DMS53 treated with DMSO at 0.1 percent for 48 hours (cell line): ENCODE measurements around the gene MTA2.
"Not testable (repeated sequence)": the region's sequence is repeated elsewhere in the genome, so short reads cannot be mapped to it uniquely, and the experiment has no call there.

ENCODE experiments used
- DNase-seq: peaks from one replicate; lab custom pipeline; 2025; ENCODE audit not compliant: unreplicated experiment; lab: John Stamatoyannopoulos, UW

MTA2 gene

DNA sequence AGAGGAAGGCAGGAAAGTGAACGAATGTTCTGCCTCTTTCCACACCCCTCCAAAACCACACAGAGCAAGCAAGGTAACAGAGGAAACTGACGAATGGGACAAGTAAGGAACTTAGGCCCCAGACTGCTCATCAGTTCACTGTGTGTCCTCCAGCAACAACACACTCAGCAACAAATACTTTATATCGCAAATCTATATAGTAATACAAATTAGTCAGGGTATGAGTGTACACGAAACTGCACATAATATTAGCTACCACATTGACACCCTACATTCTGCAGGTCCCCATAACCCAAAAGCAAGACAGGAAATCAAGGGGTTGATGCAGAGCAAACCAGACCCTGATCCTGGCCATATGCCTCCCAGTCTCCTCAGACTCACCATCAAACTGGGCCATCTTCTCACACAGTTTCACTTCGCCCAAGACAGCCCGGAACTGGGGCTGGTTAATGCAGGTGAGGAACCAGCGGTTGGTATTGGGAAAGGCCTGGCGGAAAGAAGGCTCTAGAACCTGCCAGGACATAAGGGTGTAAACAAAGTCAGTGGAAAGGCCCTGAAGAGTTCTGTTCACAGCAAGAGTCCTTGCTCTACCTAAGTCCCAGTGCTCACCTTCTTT is 34.5 kb downstream of the MTA2 start:
- DNase-seq, result no peak

DNA sequence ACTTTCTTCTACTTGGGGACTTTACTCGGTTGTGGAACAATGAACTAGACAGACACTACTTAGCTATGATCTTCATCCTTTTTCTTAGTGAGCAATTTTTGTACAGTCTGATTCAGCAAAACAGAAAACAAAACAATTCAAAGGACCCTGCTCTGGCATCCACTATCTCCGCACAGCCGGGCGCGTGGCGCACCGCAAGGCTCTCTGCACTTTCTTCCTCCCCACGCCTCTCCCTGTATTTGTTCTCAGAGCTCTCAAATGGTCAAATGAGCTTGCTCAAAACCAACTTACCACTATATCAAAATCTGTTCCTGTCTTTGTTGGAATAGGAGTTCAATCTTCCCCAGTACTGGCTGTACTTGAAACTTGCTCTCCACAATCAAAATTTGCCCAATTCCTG is 35.4 kb downstream of the MTA2 start:
- DNase-seq, result no peak

DNA sequence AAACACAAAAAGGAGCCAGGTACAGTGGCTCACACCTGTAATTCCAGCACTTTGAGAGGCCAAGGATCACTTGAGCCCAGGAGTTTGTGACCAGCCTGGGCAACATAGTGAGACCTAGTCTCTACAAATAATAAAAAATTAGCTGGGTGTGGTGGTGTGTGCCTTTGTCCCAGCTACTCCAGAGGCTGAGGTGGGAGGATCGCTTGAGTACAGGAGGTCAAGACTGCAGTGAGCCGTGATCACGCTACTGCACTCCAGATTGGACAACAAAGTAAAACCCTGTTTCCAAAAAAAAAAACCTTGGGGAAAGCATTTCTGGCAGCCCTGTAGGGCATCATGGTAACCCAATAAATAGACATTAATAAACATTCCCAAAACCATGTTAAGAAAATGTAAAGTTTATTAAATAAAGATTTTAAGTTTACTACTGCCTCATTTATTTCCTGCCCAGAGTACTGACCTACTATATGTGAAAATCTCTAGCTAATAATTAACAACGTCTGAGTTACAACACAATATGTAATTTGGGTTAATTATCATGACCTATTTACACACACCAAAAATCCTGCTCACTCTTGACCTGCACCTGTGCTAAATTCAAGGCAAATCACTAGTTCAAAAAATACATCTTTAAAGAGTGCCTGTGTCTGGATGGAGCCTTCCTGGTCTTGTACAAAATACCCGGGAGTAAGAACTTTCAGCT is 36.4 kb downstream of the MTA2 start:
- no peak for DNase-seq

DNA sequence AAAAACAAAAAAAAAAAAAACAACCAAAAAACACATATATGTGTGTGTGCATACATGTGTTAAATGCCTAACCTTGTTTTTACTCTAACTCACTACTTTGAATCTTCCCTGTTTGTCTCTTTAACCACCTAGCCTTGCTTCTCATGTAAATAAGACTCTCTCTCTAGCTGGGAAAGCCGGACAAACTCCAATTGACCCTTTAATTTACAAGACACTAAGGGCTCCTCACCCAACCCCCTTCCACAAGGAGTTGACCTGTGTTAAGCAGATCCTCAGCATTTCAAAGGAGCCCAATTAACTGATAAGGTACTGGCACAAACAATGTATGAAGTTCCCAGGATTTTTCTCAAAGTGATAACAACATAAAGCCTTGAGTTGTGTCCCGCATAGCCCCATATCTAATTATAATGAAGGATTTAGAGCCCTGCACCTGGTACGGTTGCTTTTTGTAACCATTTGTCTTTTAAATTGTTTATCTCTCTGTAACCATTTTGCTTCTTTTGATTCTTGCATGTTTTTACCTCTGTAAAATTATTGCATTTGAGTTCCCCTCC is 39.9 kb downstream of the MTA2 start:
- not testable (repeated sequence) for DNase-seq

DNA sequence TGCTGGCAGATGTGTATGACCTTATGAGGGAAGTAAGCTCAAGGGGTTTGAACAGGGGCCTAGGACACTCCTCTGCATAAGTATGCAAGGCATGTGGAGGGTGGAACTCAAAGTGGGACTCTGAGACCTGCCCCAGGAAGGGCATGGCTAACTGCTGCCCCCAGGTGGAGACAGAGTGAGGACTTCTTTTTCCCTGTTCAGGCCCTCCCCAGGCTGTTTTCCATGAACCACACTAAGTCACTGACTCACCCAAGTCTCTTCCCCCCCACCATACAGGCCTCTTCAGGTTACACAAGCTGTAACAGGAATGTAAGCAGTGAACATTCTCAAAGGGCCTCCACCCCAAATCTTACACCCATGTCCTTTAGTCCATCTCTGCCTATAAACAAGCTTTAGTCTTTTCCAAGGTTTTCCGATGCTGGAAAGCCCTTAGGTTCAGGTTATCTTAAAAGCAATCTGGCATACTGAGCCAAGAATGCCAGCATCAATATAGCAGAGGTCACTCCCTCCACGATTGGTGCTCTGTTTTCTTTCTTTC is 41.0 kb downstream of the MTA2 start:
- peak; percentile 45 for DNase-seq

DNA sequence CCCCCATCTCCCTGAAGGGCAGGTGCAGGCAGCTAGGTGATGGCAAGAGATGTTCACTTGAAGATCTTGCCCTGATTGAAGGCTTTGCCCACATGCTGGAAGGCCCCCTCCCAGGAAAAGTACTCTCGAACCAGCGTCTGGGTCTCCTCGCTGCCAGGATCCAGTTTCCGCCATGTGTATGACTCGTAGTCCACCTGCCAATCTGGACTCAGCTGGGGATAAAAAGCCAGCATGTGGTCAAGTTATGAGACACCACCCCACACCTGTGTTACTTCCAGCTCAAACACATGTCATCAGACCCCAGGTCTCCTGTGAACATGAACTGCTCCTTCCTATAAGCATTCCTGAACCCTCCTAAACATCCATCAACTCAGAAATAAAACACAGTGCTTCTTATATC is 42.0 kb downstream of the MTA2 start:
- DNase-seq, result not testable (repeated sequence)

DNA sequence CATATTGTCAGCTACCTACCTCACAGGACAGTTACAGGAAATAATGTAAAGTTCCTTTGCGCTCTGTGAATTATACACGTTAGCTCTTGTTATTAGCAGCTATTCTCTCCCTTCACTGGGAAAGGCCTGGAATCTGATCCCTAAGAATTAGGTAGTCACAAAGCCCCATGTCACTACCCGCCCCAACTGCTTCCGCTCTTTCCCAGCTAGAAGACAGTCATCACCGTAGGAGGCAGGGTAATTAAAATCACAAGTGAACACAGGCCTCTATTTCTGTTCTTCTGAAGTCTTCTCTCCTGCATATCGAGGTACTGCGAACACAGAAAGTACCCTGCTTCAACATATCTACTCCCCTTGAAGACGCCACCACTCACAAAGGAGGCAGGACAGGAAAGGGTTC is 42.5 kb downstream of the MTA2 start:
- DNase-seq, result no peak

DNA sequence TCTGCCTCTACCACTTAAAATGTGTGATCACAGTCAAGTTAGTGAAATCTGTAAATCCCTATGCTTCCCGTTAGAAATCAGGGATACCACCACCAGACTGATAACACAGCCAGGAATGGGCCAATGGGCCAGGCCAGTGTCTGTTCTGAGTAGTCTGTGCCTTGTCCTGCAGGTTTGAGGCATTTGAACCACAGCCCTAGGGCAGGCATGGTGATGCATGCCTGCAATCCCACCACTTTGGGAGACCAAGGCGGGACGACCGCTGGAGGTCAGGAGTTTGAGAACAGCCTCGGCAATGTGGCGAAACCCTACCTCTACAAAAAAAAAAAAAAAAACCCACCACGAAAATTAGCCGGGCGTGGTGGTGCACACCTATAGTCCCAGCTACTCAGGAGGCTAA is 43.0 kb downstream of the MTA2 start:
- no peak for DNase-seq

DNA sequence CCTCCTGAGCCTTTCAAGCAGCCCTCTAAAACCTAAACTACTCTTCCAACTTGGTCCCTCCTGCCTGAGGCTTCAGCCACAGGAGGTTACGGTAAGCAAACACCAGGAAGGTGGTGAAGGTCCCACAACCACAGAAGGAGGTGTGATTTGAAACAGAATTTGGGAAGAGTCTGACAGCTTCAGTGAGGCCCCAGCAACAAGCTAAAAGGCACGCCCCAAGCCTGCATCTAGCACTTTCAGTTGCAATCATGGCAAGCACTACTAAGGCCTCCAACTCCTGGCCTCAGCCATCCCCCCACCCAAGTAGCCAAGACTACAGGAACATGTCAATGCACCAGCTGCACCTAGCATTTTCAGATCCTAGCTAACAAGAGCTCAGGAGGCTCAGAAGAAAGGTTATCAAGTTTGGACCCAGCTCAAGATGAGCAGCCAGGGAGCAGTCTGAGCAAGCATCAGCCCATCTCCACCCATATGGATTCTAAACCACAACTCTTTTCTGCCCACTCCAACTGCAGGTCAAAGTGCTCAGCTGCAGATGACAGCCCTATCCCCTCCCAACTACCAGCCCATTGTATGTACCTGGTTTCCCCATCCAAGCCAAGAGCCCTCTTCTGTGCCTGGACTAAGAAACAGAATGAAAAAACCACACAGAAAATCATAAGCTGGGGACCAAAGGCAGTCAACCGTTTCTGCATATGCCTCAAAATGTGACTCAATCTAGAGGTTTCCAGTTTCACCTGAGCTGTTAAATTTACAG is 44.6 kb downstream of the MTA2 start:
- no peak for DNase-seq

DNA sequence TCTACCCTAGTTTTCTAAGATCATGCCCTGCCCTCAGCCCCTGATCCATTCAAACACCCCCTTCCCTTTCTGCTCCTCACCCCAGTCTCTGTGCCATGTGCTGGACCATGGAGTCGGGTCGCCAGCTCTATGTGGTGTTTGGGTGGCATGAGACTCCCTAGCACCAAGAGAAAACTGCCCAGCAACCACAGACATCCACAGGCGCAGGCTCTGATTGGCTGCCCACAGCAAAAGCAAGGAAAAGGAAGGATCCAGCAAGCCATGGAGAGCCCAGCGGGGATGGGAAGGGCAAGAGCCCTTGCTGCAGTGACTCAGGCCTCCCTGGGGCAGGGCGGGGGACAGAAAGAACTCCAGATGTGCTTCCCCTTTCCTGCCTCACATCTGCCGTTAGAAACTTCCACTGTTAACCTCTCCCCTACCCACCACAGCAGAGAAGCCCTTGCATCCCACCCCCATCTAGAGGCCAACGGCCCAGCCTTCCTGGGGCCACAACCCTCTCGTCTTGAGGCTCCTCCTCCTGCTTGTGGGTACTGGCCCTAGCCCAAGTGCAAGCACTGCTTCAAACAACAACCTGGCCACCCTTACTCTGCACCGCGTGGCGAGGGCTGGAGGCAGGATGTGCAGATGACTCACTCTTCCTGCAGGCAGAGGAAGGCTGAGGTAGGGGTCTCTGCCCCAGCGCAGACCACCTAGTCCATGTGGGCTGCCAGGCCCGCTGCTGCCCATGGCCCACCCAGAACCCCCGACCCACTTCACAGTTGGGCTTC is 45.4 kb downstream of the MTA2 start:
- DNase-seq, result peak; percentile 81

DNA sequence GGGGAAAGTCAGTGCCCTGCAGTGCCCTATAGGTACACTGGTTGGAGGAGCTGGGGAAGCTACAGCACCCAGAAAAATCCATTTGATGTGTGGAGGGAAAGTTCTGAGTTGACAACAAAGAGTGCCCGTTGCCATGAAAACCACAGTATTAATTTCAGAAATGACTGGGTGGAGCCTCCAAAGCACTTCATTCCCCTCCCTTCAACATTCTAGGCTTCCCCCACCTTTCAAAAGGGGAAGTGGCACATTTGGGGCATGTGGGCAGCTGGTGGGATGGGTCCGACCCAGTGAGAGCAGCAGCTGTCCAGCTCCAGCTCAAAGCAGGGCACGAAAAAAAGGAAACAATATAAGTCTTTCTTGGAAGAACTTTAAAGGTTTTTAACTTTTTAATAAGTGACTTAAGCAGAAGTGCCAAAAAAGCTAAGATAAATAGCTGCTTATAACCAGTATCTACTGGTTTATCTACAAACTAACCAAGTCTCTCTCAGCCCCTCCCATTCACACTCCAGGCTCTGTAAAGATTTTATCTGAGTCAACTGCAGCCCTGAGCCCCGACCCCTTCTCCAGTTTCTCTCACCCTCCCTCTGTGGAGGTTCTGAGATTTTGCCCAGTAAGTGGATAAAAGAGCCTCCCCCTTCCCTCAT is 46.1 kb downstream of the MTA2 start:
- DNase-seq, result no peak

DNA sequence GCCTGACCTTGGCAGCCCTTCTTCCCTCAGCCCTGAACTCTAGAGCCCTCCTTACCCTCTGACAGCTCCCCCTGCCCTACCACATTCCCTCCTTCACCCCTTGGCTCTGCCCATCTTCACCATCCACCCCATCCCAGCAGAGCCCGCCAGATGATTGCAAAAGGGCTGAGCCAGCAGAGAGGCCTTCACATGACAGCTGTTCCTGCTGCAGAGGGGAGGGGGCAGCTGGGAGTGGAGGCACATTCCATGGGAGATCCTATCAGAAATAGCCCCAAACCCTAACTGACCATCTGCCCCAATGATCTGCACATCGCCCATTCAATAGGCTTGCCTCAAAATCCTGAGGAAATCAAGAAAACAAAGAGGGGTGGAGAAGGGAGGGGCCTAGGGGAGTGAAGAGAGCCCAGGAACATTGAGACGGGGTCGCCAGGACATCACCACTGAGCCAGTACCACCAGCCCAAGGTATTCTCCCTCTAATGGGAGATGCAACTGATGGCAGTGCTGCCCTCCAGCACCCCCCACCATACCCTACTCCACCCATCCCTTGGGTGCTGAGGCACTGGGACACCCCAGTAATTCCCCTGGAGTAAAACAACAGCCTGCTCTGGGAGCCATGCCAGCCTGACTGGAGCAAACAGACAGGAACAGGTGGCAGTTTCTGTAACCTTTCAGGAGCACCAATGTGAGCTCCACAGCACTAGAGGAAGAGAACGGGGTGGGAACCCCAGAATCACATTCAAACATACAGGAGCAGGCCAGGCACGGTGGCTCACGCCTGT is 47.1 kb downstream of the MTA2 start:
- no peak for DNase-seq

DNA sequence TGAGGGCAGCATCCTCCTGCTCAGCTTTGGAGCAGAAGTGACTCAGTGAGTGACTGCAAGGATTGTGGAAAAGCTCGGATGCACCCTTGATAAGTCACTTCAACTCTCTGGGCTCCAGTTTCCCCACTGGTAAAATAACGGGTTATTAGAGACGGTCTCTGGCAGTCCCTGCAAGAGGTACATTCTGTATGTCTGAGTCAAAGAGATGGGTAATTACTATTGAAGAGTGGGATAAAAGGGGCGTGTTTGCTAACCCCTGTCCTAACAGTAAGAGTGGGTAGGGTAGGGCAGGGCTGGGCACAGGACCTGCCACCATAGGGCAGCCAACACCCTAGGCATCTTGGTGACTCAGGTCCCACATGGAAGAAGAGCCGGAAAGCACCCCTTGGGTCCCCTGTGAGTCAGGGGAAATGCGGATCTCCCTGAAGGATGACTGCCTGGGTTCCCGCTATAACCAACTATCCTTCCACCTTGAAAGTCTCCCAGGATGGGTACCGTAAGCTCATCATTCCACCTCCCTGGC is 47.8 kb downstream of the MTA2 start:
- no peak for DNase-seq

DNA sequence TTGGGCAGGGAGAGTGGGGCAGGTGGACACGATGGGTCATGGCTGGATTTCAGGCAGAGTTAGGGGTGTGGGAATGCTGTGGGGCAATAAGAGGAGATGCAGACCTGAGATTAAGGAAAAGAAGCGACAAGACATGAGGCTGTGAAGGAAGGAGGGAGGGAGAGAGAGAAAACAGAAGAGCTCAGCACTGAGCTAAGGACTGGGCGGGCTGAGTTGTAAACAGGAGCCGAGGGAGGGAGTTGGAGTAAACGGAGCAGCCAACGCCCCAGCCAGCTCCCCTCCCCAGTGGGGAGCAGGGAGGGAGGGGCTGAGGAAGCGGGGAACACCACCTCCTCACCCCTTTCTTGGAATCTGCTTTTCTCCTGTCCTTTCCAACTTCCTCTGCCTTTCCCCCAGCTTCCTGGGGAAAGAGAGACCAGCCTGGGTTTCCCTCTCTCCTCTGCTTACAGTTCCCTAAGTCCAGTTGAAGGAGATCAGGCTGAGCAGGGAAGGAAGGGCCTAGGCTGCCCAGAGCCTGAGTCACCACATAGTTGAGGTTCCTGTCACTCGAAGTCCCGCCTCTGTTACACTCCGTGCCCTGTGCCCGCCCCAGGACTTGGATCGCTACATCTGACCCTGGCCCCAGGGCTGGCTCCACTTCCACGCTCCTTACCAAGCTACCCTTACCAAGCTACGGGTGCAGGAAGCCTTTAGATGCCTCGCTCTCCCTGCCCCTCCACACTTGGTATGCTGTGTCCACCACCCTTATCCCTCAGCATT is 48.4 kb downstream of the MTA2 start:
- DNase-seq, result no peak

DNA sequence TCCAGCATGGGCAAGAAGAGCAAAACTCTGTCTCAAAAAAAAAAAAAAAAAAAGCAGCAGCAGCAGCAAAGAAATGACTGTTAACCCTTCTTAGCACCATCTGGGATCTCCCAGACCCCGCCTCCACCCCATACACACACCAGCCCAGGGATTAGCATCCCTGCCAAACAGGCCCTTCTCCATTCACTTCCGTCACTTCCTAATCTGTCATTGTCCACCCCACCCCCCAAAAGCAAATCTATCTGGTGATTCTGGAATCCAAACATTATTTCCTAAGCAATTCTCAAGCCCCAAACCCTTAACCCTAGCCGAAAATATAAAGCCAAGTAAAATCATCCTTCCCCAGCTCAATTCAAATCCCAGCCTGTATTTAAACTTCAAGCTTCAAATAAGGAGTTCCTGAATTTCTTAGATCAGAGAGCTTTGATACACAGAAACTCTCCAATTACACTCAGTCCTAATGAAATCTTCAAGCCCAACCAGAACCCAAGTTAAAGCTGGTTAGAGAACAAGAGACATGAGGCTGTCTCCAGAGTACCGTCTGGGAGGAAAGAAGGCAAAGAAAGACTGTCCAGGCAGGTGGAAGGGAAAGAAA is 49.1 kb downstream of the MTA2 start:
- no peak for DNase-seq

DNA sequence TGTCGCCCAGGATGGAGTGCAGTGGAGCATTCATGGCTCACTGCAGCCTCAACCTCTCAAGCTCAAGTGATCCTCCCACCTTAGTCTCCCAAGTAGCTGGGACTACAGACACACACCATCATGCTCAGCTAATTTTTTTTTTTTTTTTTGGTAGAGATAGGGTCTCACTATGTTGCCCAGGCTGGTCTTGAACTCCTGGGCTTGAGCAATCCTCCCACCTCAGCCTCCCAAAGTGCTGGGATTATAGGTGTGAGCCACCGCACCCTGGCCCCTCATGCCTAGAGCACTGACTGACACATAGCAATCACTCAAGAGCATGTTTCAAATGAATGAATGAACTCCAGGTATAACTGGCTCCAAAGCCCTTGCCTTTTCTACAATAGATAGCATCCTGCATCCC is 51.2 kb downstream of the MTA2 start:
- not testable (repeated sequence) for DNase-seq

DNA sequence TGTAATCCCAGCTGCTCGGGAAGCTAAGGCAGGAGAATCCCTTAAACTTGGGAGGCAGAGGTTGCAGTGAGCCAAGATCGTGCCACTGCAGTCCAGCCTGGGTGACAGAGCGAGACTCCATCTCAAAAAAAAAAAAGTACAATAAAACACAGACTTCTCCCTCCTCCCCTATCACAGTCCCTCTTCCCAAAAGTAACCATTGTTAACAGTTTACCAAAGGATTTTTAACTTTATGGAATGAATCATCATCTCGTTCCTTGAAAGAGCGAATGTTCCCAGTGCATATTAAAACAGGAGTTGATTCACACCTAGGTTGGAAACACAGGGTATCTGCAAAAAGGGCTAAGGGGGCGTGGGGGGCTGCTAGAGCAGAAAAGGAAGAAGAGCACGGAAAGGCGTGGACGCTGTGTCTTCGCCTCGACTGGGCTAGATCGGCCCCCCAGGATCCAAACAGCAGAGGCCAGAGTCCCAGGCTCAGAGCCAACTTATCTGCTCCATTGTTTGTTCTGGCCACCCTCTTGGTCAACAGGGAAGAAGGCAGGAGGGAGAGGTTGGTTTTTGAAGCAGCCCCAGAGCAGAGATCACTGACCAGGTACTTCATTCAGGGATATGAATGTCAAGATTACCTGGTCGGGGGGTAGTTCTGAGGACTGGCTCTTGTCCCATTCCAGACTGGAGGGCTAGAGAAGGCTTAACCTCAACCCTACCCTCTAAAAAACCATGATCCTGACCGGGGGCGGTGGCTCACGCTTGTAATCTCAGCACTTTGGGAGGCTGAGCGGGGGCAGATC is 52.9 kb downstream of the MTA2 start:
- no peak for DNase-seq
